Liver (tissue), 3 donors: ENCODE data around the gene ROBO3.
A peak's percentile ranks its signal among the peaks of the same experiment; 100 is the strongest.

ENCODE experiments used
- EGR1 ChIP-seq, 2 donors: IDR thresholded peaks; 2 replicates each; pipeline ENCODE4 v1.6.1; 2016 to 2018; ENCODE audit warnings: antibody characterized with exemption in 2 of 2, low read depth in 2 of 2
- GABPA ChIP-seq, 2 donors: IDR thresholded peaks in 1 of 2; conservative IDR thresholded peaks in 1 of 2; 2 replicates each; pipeline ENCODE4 v1.6.1; 2016; ENCODE audit warnings: antibody characterized with exemption in 2 of 2, mild to moderate bottlenecking in 1 of 2, moderate library complexity in 1 of 2
- JUND ChIP-seq, 2 donors: IDR thresholded peaks; 2 replicates each; pipeline ENCODE4 v1.6.1; 2016; ENCODE audit warnings: antibody characterized with exemption in 2 of 2
- RAD21 ChIP-seq, 2 donors: IDR thresholded peaks; 2 replicates each; pipeline ENCODE4 v1.6.1; 2016; ENCODE audit warnings: antibody characterized with exemption in 2 of 2, mild to moderate bottlenecking in 2 of 2
- TF ChIP-seq, protein P1 (sequence below): fragments of 150-350 bp; IDR thresholded peaks from 2 replicates; pipeline ENCODE4 v1.5.1; 2017; ENCODE audit warnings: improper control_type of control experiment, low read depth, low read length; ENCODE audit not compliant: missing input control
- donor health status: healthy.
- donor health status: healthy.

DNA sequence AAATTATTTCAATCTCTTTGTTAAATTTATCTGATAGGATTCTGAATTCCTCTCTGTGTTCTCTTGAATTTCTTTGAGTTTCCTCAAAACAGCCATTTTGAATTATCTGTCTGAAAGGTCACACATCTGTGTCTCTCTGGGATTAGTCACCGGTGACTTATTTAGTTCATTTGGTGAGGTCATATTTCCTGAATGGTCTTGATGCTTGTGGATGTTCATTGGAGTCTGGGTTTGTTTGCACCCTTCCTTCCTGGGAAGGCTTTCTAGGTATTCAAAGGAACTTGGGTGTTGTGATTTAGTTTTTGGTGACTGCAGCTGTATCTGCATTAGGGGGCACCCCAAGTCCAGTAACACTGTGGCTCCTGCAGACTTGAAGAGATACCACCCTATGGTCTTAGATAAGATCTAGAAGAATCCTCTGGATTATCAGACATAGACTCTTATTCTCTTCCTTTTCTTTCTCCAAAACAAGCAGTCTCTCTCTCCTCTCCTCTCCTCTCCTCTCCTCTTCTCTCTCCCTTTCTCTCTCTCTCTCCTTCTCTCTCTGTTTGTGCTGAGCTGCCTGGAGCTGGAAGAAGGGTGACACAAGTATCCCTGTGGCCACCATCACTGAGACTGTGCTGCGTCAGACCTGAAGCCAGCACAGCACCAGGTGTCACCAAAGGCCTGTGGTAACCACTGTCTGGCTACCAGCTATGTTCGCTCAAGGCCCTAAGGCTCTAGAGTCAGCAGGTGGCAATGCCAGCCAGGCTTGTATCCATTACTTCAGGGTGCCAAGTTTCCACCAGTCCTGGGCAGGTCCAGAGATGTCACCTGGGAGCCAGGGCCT lies 50.5 kb downstream of the ROBO3 start:
- no peak for TF ChIP-seq JUND (IDR thresholded peaks at IDR 0.05)
- TF ChIP-seq, protein P1, sequence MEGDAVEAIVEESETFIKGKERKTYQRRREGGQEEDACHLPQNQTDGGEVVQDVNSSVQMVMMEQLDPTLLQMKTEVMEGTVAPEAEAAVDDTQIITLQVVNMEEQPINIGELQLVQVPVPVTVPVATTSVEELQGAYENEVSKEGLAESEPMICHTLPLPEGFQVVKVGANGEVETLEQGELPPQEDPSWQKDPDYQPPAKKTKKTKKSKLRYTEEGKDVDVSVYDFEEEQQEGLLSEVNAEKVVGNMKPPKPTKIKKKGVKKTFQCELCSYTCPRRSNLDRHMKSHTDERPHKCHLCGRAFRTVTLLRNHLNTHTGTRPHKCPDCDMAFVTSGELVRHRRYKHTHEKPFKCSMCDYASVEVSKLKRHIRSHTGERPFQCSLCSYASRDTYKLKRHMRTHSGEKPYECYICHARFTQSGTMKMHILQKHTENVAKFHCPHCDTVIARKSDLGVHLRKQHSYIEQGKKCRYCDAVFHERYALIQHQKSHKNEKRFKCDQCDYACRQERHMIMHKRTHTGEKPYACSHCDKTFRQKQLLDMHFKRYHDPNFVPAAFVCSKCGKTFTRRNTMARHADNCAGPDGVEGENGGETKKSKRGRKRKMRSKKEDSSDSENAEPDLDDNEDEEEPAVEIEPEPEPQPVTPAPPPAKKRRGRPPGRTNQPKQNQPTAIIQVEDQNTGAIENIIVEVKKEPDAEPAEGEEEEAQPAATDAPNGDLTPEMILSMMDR: peak; percentile 33
- no peak for TF ChIP-seq EGR1 (IDR thresholded peaks at IDR 0.05; ENCODE audit: low read depth in 2 of 2)
- TF ChIP-seq RAD21 (IDR thresholded peaks at IDR 0.05): peak; percentile 79 to 83
- TF ChIP-seq GABPA (IDR thresholded peaks at IDR 0.05 in 1 of 2, conservative IDR thresholded peaks at IDR 0.05 in 1 of 2): no peak
